GM12891 (cell line): Measurements from ENCODE around the gene GPC5.

ENCODE experiments used
- POLR2A ChIP-seq: IDR thresholded peaks from 2 replicates; pipeline ENCODE4 v1.6.1; 2011; ENCODE audit warnings: low read depth, low read length, control low read depth
- POLR2AphosphoS5 ChIP-seq: IDR thresholded peaks from 2 replicates; pipeline ENCODE4 v1.6.1; 2011; ENCODE audit warnings: low read depth, low read length, control low read depth
- TAF1 ChIP-seq: IDR thresholded peaks from 2 replicates; pipeline ENCODE4 v1.6.1; 2011; ENCODE audit warnings: low read depth, low read length, control low read depth

- TF ChIP-seq POLR2A (no peak), TAF1 (no peak), POLR2AphosphoS5 (no peak)
These were observed 480.1 kb downstream of the GPC5 start for GRCh38 chr13:91878491-91878890.
